GM12891 (cell line): Measurements from ENCODE around the gene F12.

Source experiments
- DNase-seq: peaks from one replicate; pipeline ENCODE4 v3.0.0; 2011; ENCODE audit warnings: low spot score; ENCODE audit not compliant: insufficient read length
- FAIRE-seq: peaks from 2 replicates; lab custom pipeline; 2011; peaks lifted over from hg19 to GRCh38; lab: Jason Lieb, UNC
- PAX5 ChIP-seq: IDR thresholded peaks from 2 replicates; pipeline ENCODE4 v1.6.1; 2011; ENCODE audit warnings: low read length, moderate library complexity, mild to moderate bottlenecking; ENCODE audit not compliant: insufficient read depth, severe bottlenecking
- POLR2A ChIP-seq: IDR thresholded peaks from 2 replicates; pipeline ENCODE4 v1.6.1; 2011; ENCODE audit warnings: low read depth, low read length, control low read depth
- POLR2AphosphoS5 ChIP-seq: IDR thresholded peaks from 2 replicates; pipeline ENCODE4 v1.6.1; 2011; ENCODE audit warnings: low read depth, low read length, control low read depth
- POU2F2 ChIP-seq: IDR thresholded peaks from 2 replicates; pipeline ENCODE4 v1.6.1; 2011; ENCODE audit warnings: low read depth, mild to moderate bottlenecking, control low read depth, low read length, moderate library complexity
- SPI1 ChIP-seq: IDR thresholded peaks from 2 replicates; pipeline ENCODE4 v1.6.1; 2011; ENCODE audit warnings: low read depth, low read length, control low read depth
- TAF1 ChIP-seq: IDR thresholded peaks from 2 replicates; pipeline ENCODE4 v1.6.1; 2011; ENCODE audit warnings: low read depth, low read length, control low read depth

F12 gene

DNA sequence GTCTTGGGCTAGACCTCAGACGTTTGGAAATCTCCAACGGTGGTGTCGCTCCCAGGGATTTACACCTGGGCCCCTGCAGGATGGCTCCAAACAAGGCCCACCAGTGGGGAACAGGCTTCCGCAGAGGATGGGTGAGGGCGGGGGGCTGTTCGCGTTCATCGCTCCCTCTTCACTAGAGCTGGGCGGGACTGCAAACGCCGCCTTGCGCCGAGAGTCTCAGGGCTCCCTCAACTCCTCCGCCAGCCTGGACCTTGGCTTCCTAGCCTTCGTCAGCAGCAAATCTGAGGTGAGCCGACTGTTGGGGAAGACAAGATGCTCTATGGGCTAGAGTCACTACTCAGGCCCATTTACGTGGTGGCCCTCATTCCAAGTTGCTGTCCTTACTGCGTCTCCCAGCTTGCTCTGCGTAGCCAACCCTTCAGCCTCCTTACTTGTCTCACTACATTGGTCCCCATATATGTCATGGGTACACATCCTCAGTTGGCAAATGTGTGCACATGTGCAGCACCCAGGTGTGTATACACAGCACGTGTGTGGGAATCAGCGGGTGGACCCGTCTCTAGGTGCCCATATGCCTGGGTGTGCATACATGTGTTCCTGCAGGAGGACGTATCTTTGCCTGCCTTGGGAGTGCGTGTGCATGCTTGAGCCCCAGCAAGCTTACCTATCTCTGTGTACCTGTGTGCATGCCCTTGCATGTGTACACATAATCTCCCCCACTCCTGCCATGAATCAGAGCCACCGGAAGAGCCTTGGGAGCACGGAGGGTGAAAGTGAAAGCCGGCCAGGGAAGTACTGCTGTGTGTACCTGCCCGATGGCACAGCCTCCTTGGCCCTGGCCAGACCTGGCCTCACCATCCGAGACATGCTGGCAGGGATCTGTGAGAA lies 41.1 kb downstream of the F12 start:
- DNase-seq, result no peak
- TF ChIP-seq POLR2A (no peak), POLR2AphosphoS5 (no peak), PAX5 (no peak), POU2F2 (no peak)
- FAIRE-seq, result no peak

DNA sequence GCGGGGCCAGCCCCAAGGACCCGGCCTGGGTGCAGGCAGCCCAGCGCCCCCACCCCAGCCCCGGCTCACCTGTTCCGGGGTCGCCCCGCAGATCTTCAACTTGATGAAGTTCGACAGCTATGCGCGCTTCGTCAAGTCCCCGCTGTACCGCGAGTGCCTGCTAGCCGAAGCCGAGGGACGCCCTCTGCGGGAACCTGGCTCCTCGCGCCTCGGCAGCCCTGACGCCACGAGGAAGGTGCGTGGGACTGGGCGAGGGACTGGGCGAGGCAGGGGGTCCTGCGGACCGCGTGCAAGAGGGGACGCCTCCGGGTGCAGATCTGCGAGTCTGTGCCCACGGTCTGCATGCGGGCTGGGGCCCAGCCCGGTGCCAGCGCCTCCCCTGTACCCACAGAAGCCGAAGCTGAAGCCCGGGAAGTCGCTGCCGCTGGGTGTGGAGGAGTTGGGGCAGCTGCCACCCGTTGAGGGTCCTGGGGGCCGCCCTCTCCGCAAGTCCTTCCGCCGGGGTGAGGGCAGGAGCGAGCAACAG lies 42.0 kb downstream of the F12 start:
- TF ChIP-seq POLR2A (no peak), PAX5 (no peak), SPI1 (no peak), POLR2AphosphoS5 (no peak), TAF1 (no peak), POU2F2 (no peak)
- FAIRE-seq (no peak), DNase-seq (no peak)

DNA sequence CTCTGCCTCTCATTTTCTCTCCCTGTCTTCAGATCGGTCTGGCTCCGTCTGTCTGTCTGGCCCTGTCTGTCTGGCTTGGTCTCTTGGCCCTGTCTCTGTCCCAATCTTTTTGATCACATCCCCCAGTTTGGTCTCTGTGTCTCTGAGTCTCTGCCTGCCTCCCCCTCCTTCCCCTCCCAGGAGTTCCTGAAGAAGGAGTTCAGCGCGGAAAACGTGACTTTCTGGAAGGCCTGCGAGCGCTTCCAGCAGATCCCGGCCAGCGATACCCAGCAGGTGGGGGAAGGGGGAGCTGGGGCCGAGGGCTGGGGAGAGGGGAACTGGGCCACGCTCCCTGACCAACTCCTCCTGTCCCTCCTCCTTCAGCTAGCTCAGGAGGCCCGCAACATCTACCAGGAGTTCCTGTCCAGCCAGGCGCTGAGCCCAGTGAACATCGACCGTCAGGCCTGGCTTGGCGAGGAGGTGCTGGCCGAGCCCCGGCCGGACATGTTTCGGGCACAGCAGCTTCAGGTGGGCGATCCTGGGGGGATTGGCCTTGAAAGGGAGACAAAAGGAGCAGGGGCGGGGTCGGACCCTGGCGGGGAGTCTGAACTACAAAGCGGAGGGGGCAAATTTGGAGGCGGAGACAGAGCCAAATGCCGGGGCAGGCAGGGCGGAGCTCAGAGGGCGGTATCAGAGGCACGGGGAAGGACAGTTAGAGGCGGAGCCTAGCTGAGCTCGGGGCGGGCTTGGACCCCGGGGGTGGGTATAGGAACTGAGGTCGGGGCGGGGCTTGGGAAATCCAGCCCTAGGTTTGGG lies 42.6 kb downstream of the F12 start:
- DNase-seq (no peak), FAIRE-seq (no peak)
- no peak for TF ChIP-seq SPI1
- TF ChIP-seq POLR2A, result no peak
- TF ChIP-seq TAF1, result no peak
- no peak for TF ChIP-seq PAX5
- no peak for TF ChIP-seq POU2F2
- no peak for TF ChIP-seq POLR2AphosphoS5

DNA sequence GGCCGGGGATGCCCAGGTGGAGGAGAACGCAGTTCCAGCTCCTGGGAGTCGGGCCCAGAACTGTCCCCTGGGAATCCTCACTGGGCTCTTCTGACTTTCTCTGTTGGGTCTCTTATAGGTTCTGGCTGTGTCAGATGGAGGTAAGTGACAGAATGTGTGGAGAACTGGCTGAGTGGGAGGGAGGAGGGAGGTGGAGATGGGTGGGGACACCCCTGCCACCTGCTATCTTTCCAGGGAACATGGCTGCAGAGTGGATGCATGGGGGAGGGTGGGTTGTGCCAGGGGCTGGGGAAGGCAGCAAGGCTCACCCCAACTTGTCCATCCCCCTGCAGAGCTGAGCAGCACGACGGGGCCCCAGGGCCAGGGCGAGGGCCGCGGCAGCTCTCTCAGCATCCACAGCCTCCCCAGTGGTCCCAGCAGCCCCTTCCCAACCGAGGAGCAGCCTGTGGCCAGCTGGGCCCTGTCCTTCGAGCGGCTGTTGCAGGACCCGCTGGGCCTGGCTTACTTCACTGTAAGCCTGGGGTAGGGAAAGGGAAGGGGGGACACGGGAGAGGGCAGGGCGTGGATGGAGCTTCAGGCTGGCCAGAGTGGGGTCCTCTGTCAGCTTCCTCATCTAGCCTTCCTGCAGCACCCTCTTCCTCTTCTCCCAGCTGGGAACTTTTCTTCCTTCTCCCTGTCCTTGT lies 43.4 kb downstream of the F12 start:
- DNase-seq (no peak), FAIRE-seq (no peak)
- TF ChIP-seq POU2F2, result no peak
- no peak for TF ChIP-seq TAF1
- TF ChIP-seq PAX5, result no peak

DNA sequence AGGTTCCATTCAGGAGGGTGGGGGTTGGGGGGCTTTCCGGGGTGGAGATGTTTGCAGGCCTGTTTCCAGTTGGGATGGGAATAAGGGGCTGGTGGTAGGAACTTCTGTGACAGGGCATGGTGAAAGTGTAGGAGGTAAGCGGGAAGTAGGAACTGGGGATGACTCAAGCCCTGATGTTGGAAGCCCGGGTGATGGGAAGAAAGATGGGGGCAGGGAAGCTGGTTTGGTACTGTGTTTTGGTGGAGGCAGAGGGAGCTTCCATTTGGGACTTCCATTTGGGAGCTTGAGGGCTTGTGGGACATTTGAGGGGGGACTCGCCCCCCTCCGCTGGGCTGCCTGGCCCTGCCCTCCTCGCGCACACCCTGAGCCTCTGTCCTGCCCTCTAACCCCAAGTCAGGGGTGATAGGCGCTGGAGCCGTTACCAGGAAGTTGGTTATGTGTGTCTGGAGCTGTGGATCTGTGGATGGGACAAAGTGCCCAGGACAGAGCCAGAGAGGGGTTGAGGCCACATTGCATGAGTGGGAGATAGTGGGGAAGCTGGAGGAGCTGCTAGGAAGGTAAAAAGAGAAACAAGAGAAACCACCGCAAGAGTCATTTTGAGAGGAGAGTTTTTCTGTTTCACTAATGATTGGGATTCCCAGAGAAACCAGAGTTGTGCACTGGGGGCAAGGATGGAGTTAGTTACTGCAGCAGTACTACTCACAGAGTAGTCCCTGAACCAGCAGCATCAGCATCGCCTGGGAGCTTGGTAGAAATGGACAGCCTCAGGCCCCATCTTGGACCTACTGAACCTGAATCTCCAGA lies 45.0 kb downstream of the F12 start:
- FAIRE-seq (peak; percentile 81), DNase-seq (no peak)
- TF ChIP-seq POU2F2, result no peak
- no peak for TF ChIP-seq TAF1
- TF ChIP-seq SPI1, result peak; percentile 5; the same call in 1 of the 2 replicates

DNA sequence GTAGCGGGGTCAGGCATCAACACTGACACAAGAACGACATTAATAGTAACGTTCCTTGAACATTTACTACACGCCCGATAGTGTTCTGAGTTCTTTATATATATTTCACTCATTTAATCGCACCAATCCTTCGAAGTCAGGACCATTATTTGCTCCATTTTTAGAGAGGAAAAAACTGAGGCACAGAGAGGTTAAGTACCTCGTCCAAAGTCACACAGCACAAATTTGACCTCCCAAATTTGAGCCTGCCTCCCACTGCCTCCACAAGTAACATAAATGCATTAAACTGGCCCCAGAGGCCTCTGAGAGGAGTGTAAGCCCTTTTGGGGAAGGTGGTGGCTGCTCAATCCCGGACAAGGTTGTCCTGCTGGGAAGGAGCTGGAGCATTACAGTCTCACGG lies 45.8 kb downstream of the F12 start:
- TF ChIP-seq SPI1 (no peak), POU2F2 (no peak), TAF1 (no peak), POLR2AphosphoS5 (no peak), PAX5 (no peak), POLR2A (no peak)
- DNase-seq (no peak), FAIRE-seq (no peak)

DNA sequence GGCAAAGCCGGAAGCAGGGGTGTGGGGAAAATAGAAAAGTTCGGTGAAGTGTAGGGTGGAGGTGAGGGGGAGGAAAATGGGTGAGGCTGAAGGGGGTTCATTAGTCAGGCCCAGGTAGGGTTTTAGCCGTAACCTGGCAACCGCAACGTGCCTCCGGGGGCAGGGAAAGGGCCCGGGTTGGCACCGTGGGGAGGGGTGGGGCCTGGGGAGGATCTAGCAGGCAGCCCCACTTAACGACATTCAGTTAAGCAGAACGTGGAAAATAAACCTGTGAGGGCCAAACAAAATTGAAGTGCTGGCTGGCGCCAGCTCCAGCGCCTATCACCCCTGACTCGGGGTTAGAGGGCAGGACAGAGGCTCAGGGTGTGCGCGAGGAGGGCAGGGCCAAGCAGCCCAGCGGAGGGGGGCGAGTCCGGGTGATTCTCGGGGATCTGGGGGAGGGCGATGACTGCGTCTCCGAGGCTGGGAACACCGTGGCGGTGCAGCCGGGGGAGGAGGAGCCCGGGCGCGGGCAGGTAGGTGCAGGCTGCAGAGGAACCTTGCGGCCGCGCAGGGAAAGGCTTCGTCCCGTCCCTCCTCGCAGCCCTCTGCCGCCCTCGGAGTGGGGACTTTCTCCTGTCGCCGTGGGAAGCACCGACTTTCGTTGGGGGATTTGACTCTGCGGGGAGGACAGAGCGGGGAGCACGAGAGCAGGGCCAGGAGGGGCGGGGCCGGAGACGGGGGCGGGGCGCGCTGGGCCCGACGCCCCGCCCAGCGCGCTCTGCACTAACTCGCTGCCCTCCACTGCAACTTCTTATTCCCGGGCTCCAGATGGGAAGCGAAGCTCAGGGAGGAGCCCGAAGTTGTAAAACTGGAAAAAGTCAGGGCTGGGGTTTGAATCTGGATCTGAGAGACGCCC lies 46.5 kb downstream of the F12 start:
- FAIRE-seq (peak; percentile 94), DNase-seq (peak; percentile 64)
- TF ChIP-seq TAF1 (no peak), POLR2A (no peak), POU2F2 (no peak), POLR2AphosphoS5 (no peak), PAX5 (no peak), SPI1 (no peak)

DNA sequence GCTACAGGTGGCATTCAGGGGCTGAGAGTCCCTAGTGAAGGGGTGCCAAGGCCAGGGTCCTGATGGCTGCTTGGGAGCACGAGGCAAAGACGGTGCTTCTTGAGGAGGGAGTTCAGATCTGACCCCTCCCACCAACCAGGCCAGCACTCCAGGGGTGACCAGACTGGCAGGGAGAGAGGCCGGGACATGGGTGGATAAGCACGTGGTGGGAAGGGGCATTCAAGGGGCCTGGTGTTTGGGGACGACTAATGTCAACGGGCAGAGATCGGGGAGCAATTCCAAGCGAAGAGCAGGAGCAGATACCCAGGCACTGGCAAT lies 47.1 kb downstream of the F12 start:
- FAIRE-seq (no peak), DNase-seq (no peak)
- TF ChIP-seq POLR2A, result no peak
- no peak for TF ChIP-seq PAX5
- TF ChIP-seq POLR2AphosphoS5, result no peak
- TF ChIP-seq POU2F2, result no peak
- TF ChIP-seq TAF1, result no peak
- TF ChIP-seq SPI1, result no peak
